BJ (cell line): ENCODE results near the gene SORCS1. TPM values are rescaled to one million over a fixed set of nuclear protein-coding genes. Genes with fewer than 3 reads are reported as not detected.

Experiments
- CTCF ChIA-PET: fragments of 350-600 bp; formaldehyde crosslinking; extraction: SDS; loops from one replicate; lab custom pipeline; 2021; ENCODE audit warnings: antibody characterized with exemption, inconsistent platforms; lab: Yijun Ruan, JAX
- POLR2A ChIA-PET: fragments of 300-600 bp; sonication (Branson Sonifier 250); formaldehyde crosslinking; extraction: SDS; loops from one replicate; lab custom pipeline; 2021; ENCODE audit warnings: antibody characterized with exemption; lab: Charles Lee
- DNase-seq: peaks from one replicate; pipeline ENCODE4 v3.0.0-alpha.2; 2011; ENCODE audit warnings: low read depth
- H3K27me3 ChIP-seq: 2 replicates; pipeline ENCODE4 v1.6.0; 2011; ENCODE audit warnings: low read length; ENCODE audit not compliant: control insufficient read depth, insufficient read depth
- H3K36me3 ChIP-seq: 2 replicates; pipeline ENCODE4 v1.5.1; 2011; ENCODE audit warnings: low read length; ENCODE audit not compliant: control insufficient read depth, insufficient read depth
- H3K4me3 ChIP-seq: 2 replicates; pipeline ENCODE4 v1.5.1; 2011; ENCODE audit warnings: low read depth, mild to moderate bottlenecking, control low read depth, low read length
- CTCF ChIP-seq: IDR thresholded peaks from 2 replicates; pipeline ENCODE4 v1.5.1; 2011; ENCODE audit warnings: low read depth, mild to moderate bottlenecking, control low read depth, inconsistent platforms, low read length, moderate library complexity; ENCODE audit not compliant: insufficient read depth
- polyA plus RNA-seq: library from polyadenylated mRNA; depleted of rRNA; stranded (reverse); fragments of >200 nt; gene quantifications from 2 replicates; pipeline ENCODE4 v1.2.3, GENCODE V29; 2011

SORCS1 gene
- polyA plus RNA-seq, 1 experiment = 0.01 TPM

- Histone ChIP-seq H3K27me3 (no peaks in the 10 kb centered on the region), H3K36me3 (no peaks in the 10 kb centered on the region), H3K4me3 (no peak overlapping the region)
- CTCF ChIA-PET = no interaction called here
- POLR2A ChIA-PET = no interaction called here
- DNase-seq = no peak
- no peak for TF ChIP-seq CTCF
Measured at GRCh38 chr10:106863549-106863948, 301.0 kb downstream of the SORCS1 start.

- no peak for DNase-seq
- POLR2A ChIA-PET = no interaction called here
- Histone ChIP-seq H3K4me3 (no peak overlapping the region), H3K36me3 (no peaks in the 10 kb centered on the region), H3K27me3 (no peaks in the 10 kb centered on the region)
- CTCF ChIA-PET = no interaction called here
- no peak for TF ChIP-seq CTCF
Measured at GRCh38 chr10:106859892-106860652, 304.4 kb downstream of the SORCS1 start.

GRCh38 chr10:106857728-106858127 is 306.8 kb downstream of the SORCS1 start:
- H3K27me3 ChIP-seq = no peaks in the 10 kb centered on the region
- no peak for DNase-seq
- CTCF ChIA-PET = no interaction called here
- H3K4me3 ChIP-seq = no peak overlapping the region
- no peak for TF ChIP-seq CTCF
- POLR2A ChIA-PET = no interaction called here
- H3K36me3 ChIP-seq = no peaks in the 10 kb centered on the region

- no peak overlapping the region for H3K4me3 ChIP-seq
- ChIA-PET POLR2A (no interaction called here), CTCF (no interaction called here)
- no peak for TF ChIP-seq CTCF
- DNase-seq = no peak
- H3K36me3 ChIP-seq = no peaks in the 10 kb centered on the region
- H3K27me3 ChIP-seq = no peaks in the 10 kb centered on the region
Measured at GRCh38 chr10:106857213-106857612, 307.3 kb downstream of the SORCS1 start.

GRCh38 chr10:106836933-106837663 is 327.4 kb downstream of the SORCS1 start:
- ChIA-PET CTCF (no interaction called here), POLR2A (no interaction called here)
- Histone ChIP-seq H3K36me3 (no peaks in the 10 kb centered on the region), H3K27me3 (no peaks in the 10 kb centered on the region), H3K4me3 (no peak overlapping the region)
- no peak for TF ChIP-seq CTCF
- no peak for DNase-seq
